DOHH2 (cell line): ENCODE data around the gene BMP8B.

Experiments used
- H3F3A ChIP-seq: fragments of 200-600 bp; sonication (generic), shearing (Covaris generic); 2 replicates; pipeline ENCODE4 v1.6.0; 2016; ENCODE audit warnings: antibody characterized with exemption, mild to moderate bottlenecking; ENCODE audit not compliant: control insufficient read depth, insufficient read depth
- H3K27ac ChIP-seq: fragments of 200-600 bp; sonication (generic); 2 replicates; pipeline ENCODE4 v1.5.1; 2014; ENCODE audit warnings: low read depth, mild to moderate bottlenecking, low read length, moderate library complexity
- H3K27me3 ChIP-seq: fragments of 200-600 bp; sonication (generic); 2 replicates; pipeline ENCODE4 v1.6.1; 2014; ENCODE audit warnings: mild to moderate bottlenecking, low read length, mixed read lengths; ENCODE audit not compliant: control insufficient read depth
- H3K36me3 ChIP-seq: fragments of 200-600 bp; sonication (generic); 2 replicates; pipeline ENCODE4 v1.6.1; 2014; ENCODE audit warnings: mild to moderate bottlenecking, low read length, moderate library complexity, mixed read lengths; ENCODE audit not compliant: control insufficient read depth
- H3K4me1 ChIP-seq: fragments of 200-600 bp; sonication (generic); 2 replicates; pipeline ENCODE4 v1.6.1; 2014; ENCODE audit warnings: mild to moderate bottlenecking, low read length, mixed read lengths; ENCODE audit not compliant: control insufficient read depth
- H3K4me2 ChIP-seq: fragments of 200-600 bp; sonication (generic); 2 replicates; pipeline ENCODE4 v1.6.0; 2014; ENCODE audit warnings: mild to moderate bottlenecking, low read length, moderate library complexity
- H3K4me3 ChIP-seq: fragments of 200-600 bp; sonication (generic); 2 replicates; pipeline ENCODE4 v1.5.1; 2014; ENCODE audit warnings: mild to moderate bottlenecking, low read length, mixed read lengths
- H3K79me2 ChIP-seq: fragments of 200-600 bp; sonication (generic); 2 replicates; pipeline ENCODE4 v1.6.1; 2014; ENCODE audit warnings: mild to moderate bottlenecking, low read length, mixed read lengths; ENCODE audit not compliant: control insufficient read depth
- H3K9me2 ChIP-seq: fragments of 200-600 bp; sonication (generic); replicated peaks from 2 replicates; pipeline ENCODE4 v1.6.1; 2014; ENCODE audit warnings: mild to moderate bottlenecking, low read length, mixed read lengths; ENCODE audit not compliant: control insufficient read depth
- H3K9me3 ChIP-seq: fragments of 200-600 bp; sonication (generic); 2 replicates; pipeline ENCODE4 v1.6.1; 2014; ENCODE audit warnings: antibody characterized with exemption, low read length, mixed read lengths; ENCODE audit not compliant: control insufficient read depth, insufficient read depth
- H4K20me1 ChIP-seq: fragments of 200-600 bp; sonication (generic); 2 replicates; pipeline ENCODE4 v1.6.0; 2014; ENCODE audit warnings: low read depth, mild to moderate bottlenecking, antibody characterized with exemption, low read length, moderate library complexity; ENCODE audit not compliant: control insufficient read depth, insufficient read depth
- EZH2phosphoT487 ChIP-seq: fragments of 200-600 bp; sonication (generic); IDR thresholded peaks from 2 replicates; pipeline ENCODE4 v1.6.1; 2017; ENCODE audit warnings: borderline replicate concordance, mild to moderate bottlenecking, antibody characterized with exemption, low read length, moderate library complexity, mixed read lengths
- TF ChIP-seq, protein P1 (sequence below): fragments of 200-600 bp; sonication (generic); IDR thresholded peaks from one replicate; pipeline ENCODE4 v1.5.1; 2014; ENCODE audit warnings: antibody characterized with exemption, mild to moderate bottlenecking, low read depth, low read length; ENCODE audit not compliant: poor library complexity, severe bottlenecking

Gene BMP8B

DNA sequence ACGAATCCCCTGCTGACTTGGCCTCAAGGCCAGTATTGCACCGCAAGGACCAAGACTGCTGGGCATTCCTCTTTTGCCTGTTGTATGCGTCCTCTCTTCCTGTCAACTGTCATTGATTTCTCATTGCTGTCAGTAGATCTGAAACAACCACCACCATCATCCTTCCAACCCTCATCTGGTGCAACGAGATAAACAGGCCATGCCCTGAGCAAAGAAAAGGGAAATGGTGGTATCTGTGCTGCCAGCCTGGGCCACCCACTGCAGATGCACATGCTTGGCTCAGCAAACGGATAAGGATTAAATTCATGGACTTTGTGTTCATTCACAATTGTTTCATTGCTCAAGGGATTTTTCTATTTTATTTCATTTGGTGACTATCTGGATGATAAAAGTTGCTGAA lies 31.2 kb downstream of the BMP8B start:
- Histone ChIP-seq H3K9me2 (no peaks in the 10 kb centered on the region), H3K27me3 (no peaks in the 10 kb centered on the region), H3F3A (no peaks in the 10 kb centered on the region), H3K4me3 (no peak overlapping the region), H3K79me2 (no peaks in the 10 kb centered on the region), H3K4me2 (no peak overlapping the region), H3K36me3 (peaks cover 36% of the 10 kb centered on the region), H4K20me1 (no peaks in the 10 kb centered on the region), H3K9me3 (no peaks in the 10 kb centered on the region), H3K27ac (no peak overlapping the region), H3K4me1 (no peaks in the 10 kb centered on the region)
- TF ChIP-seq, protein P1, sequence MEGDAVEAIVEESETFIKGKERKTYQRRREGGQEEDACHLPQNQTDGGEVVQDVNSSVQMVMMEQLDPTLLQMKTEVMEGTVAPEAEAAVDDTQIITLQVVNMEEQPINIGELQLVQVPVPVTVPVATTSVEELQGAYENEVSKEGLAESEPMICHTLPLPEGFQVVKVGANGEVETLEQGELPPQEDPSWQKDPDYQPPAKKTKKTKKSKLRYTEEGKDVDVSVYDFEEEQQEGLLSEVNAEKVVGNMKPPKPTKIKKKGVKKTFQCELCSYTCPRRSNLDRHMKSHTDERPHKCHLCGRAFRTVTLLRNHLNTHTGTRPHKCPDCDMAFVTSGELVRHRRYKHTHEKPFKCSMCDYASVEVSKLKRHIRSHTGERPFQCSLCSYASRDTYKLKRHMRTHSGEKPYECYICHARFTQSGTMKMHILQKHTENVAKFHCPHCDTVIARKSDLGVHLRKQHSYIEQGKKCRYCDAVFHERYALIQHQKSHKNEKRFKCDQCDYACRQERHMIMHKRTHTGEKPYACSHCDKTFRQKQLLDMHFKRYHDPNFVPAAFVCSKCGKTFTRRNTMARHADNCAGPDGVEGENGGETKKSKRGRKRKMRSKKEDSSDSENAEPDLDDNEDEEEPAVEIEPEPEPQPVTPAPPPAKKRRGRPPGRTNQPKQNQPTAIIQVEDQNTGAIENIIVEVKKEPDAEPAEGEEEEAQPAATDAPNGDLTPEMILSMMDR, result no peak
- no peak for TF ChIP-seq EZH2phosphoT487

DNA sequence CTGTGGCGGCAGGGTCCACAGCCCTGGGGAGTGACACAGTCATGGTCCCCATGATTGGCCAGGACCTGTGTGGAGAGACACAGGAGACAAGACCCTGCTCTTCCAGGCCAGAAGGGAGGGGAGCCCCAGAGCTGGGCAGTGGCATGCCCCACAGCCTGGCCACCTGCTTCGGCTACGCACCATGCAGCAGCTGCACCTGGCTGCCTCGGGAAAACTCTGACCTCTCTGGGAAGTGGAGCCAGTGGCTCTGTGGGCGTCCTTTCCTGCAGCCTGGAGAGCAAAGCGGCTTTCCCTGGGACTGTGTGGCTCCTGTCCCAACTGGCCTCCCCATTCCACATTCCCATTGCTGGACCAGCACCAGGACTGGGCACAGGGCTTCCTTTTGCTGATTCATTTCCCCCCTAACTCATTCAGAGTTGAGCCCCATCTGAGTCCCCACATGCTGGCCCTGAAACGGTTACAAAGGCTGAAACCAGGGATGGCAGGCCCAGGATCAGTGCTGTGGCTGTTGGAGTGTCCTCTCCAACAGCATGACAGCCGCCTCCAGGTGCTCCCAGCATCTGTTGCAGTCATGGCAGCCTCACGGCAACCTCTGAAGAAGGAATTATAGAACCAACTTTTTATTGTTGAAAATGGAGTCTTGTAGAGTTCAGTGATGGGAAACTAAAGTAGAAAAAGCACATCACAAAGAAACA lies 32.6 kb downstream of the BMP8B start:
- no peaks in the 10 kb centered on the region for H3F3A ChIP-seq
- H3K4me3 ChIP-seq, result no peak overlapping the region
- no peak overlapping the region for H3K27ac ChIP-seq
- H3K4me2 ChIP-seq, result no peak overlapping the region
- no peak for TF ChIP-seq EZH2phosphoT487
- TF ChIP-seq, protein P1, result no peak
- H3K27me3 ChIP-seq, result no peaks in the 10 kb centered on the region
- no peaks in the 10 kb centered on the region for H3K9me3 ChIP-seq
- H3K9me2 ChIP-seq, result no peaks in the 10 kb centered on the region
- peaks cover 50% of the 10 kb centered on the region for H3K36me3 ChIP-seq
- H3K79me2 ChIP-seq, result no peaks in the 10 kb centered on the region
- H4K20me1 ChIP-seq, result no peaks in the 10 kb centered on the region
- H3K4me1 ChIP-seq, result no peaks in the 10 kb centered on the region

DNA sequence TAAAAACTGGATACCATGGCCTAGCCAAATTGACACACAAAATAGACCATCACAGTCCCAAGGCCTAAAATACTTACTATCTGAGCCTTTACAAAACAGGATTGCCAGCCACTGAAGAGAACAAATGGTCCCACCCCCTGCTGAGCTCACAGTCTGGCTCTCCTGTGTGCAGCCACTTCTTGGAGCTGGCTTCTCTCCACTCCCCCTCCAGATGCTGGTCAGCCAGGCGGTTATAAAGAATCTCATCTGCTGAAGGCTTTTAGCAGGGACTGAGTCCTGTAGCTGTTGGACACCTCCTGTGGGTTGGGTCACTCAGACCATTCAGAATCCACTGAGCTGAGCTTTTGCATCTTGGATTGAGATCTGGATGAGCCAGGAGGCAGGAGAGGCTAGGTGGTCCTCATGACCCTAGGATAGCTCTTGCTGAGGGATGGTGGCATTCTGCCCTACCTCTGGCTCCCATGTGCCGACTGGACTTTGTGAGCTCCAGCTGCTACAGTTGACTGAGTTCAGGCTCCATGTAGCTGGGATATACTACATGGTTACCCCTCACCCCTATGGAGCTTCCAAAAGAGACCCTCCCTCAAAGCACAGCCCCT lies 33.7 kb downstream of the BMP8B start:
- no peak overlapping the region for H3K4me2 ChIP-seq
- H3K79me2 ChIP-seq, result no peaks in the 10 kb centered on the region
- no peaks in the 10 kb centered on the region for H3K9me3 ChIP-seq
- no peaks in the 10 kb centered on the region for H3K4me1 ChIP-seq
- H4K20me1 ChIP-seq, result no peaks in the 10 kb centered on the region
- H3K36me3 ChIP-seq, result peaks cover 61% of the 10 kb centered on the region
- no peak overlapping the region for H3K4me3 ChIP-seq
- TF ChIP-seq, protein P1, result no peak
- no peak for TF ChIP-seq EZH2phosphoT487
- no peaks in the 10 kb centered on the region for H3F3A ChIP-seq
- H3K27ac ChIP-seq, result no peak overlapping the region
- no peaks in the 10 kb centered on the region for H3K27me3 ChIP-seq
- no peaks in the 10 kb centered on the region for H3K9me2 ChIP-seq
